Sigmoid colon (tissue), 7 donors: Measurements from ENCODE around the gene SCARF1. TPM values are rescaled to one million over a fixed set of nuclear protein-coding genes. Genes with fewer than 3 reads are reported as not detected.

Source experiments
- DNase-seq: peaks from one replicate; pipeline ENCODE4 v3.0.0-alpha.2; 2019
- H3K27ac ChIP-seq, 4 donors: fragments of 200-600 bp; sonication (generic); one replicate each; pipeline ENCODE4 v1.5.1; 2016 to 2019; ENCODE audit warnings: mild to moderate bottlenecking in 1 of 4
- H3K27me3 ChIP-seq, 3 donors: fragments of 200-600 bp; sonication (generic); one replicate each; pipeline ENCODE4 v1.5.1; 2019; ENCODE audit warnings: mild to moderate bottlenecking in 1 of 3
- H3K36me3 ChIP-seq, 4 donors: fragments of 200-600 bp; sonication (generic); one replicate each; pipeline ENCODE4 v1.5.1; 2016 to 2019
- H3K4me1 ChIP-seq, 4 donors: fragments of 200-600 bp; sonication (generic); one replicate each; pipeline ENCODE4 v1.5.1; 2017 to 2019
- H3K4me3 ChIP-seq, 4 donors: fragments of 200-600 bp; sonication (generic); one replicate each; pipeline ENCODE4 v1.5.1; 2017 to 2019; ENCODE audit warnings: mild to moderate bottlenecking in 2 of 4, moderate library complexity in 1 of 4
- H3K9me3 ChIP-seq, 4 donors: fragments of 200-600 bp in 3 of 4; sonication (generic) in 3 of 4; one replicate each; pipeline versions ENCODE4 v1.5.1 to v1.6.1; 2013 to 2019
- EP300 ChIP-seq, 4 donors: sonication (generic); formaldehyde crosslinking; IDR thresholded peaks; one replicate each; pipeline ENCODE4 v1.6.1; 2017; ENCODE audit warnings: antibody characterized with exemption in 4 of 4
- POLR2A ChIP-seq, 2 donors: fragments of 450-650 bp; IDR thresholded peaks; one replicate each; pipeline ENCODE4 v1.6.1; 2016; ENCODE audit warnings: antibody characterized with exemption in 2 of 2, mild to moderate bottlenecking in 2 of 2, moderate library complexity in 2 of 2
- POLR2AphosphoS5 ChIP-seq, 4 donors: sonication (generic); formaldehyde crosslinking; IDR thresholded peaks; one replicate each; pipeline ENCODE4 v1.6.1; 2017; ENCODE audit warnings: antibody characterized with exemption in 4 of 4
- WGBS, 2 donors: extraction: QIAGEN DNeasy Blood & Tissue Kit; methylation state at CpG; one replicate each; pipeline ENCODE4 v1.1.7; 2013; 5-methylcytosine and 5-hydroxymethylcytosine counted together
- intact Hi-C: fragments of 100-400 bp; cut with DNase I; formaldehyde crosslinking; loops from one replicate; pipeline ENCODE4 v1.15.1; 2023
- polyA plus RNA-seq, 3 donors: library from polyadenylated mRNA; stranded (reverse); fragments of 200-250 nt; gene quantifications; one replicate each; pipeline ENCODE4 v1.2.3, GENCODE V29; 2013
- small RNA-seq, 3 donors: library from RNA; depleted of rRNA; stranded (forward); fragments of <200 nt; gene quantifications; one replicate each; pipeline ENCODE3, GENCODE V24; 2016
- total RNA-seq, 4 donors: library from RNA; depleted of rRNA; stranded (reverse); fragments of >200 nt; gene quantifications; one replicate each; pipeline ENCODE4 v1.1.0, GENCODE V29; 2016
- TF ChIP-seq, protein P1 (sequence below), 4 experiments: fragments of 450-650 bp in 3 of 4; fragments of 200-600 bp in 1 of 4; IDR thresholded peaks; one replicate each; pipeline ENCODE4 v1.5.1; 2016 to 2019; ENCODE audit warnings: antibody characterized with exemption in 4 of 4, mild to moderate bottlenecking in 3 of 4, moderate library complexity in 2 of 4
- donor health status: healthy with polysubstance abuse.
- donor health status: Bipolar disorder and iron deficiency.
- donor health status: healthy.

SCARF1 gene
- total and polyA plus RNA-seq, 7 donors, result 2.1 to 10.2 (median 5.4) TPM

DNA sequence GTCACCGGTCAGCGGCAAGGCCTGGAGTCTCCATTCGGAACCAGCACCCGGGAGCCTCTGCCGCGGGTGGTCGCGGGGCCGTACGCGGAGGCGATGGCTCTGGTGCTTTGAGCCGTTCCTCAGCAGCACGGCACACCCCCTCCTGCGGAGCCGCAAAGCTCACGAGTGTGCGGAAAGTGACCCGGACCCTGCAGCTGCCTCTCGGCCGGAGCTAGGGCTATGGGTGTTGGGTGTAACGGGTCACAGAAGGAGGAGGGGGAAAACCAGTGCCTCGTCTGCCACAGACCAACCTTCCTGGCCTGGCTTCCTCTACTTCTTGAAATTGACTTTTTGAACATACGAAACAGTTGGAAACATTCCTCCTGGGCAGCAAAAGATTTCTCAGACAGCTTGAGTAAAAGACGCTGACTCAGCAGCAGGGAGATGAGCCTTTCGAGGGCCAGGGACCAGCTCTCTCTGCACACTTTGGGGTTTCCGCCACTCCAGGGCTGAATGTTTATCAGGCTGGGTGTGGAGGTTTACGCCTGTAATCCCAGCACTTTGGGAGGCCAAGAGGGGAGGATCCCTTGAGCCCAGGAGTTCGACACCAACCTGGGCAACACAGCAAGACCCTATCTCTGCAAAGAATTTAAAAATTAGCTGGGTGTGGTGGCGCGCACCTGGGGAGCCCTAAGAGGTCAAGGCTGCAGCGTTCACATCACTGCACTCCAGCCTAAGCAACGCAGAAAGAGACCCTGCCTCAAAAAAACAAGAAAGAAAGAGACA is 56.5 kb downstream of the SCARF1 start:
- peak overlapping the region in 2 of 4 donors; percentile 75 to 82 for H3K27ac ChIP-seq
- no peaks in the 10 kb centered on the region for H3K9me3 ChIP-seq
- no peaks in the 10 kb centered on the region for H3K27me3 ChIP-seq
- H3K36me3 ChIP-seq, result peaks cover 0 to 6% (median 3%) of the 10 kb centered on the region in 4 donors
- 92 to 93% methylated on average over 33 of the region's 33 CpGs for WGBS, 2 donors
- intact Hi-C loops, result no loop called here
- H3K4me3 ChIP-seq, result no peak overlapping the region
- peaks cover 0 to 19% (median 17%) of the 10 kb centered on the region in 4 donors for H3K4me1 ChIP-seq
- TF ChIP-seq POLR2A (IDR thresholded peaks at IDR 0.05), result no peak
- TF ChIP-seq, protein P1, sequence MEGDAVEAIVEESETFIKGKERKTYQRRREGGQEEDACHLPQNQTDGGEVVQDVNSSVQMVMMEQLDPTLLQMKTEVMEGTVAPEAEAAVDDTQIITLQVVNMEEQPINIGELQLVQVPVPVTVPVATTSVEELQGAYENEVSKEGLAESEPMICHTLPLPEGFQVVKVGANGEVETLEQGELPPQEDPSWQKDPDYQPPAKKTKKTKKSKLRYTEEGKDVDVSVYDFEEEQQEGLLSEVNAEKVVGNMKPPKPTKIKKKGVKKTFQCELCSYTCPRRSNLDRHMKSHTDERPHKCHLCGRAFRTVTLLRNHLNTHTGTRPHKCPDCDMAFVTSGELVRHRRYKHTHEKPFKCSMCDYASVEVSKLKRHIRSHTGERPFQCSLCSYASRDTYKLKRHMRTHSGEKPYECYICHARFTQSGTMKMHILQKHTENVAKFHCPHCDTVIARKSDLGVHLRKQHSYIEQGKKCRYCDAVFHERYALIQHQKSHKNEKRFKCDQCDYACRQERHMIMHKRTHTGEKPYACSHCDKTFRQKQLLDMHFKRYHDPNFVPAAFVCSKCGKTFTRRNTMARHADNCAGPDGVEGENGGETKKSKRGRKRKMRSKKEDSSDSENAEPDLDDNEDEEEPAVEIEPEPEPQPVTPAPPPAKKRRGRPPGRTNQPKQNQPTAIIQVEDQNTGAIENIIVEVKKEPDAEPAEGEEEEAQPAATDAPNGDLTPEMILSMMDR (IDR thresholded peaks at IDR 0.05), result no peak
- TF ChIP-seq POLR2AphosphoS5 (IDR thresholded peaks at IDR 0.05), result no peak
- TF ChIP-seq EP300 (IDR thresholded peaks at IDR 0.05), result no peak
- DNase-seq, result no peak

DNA sequence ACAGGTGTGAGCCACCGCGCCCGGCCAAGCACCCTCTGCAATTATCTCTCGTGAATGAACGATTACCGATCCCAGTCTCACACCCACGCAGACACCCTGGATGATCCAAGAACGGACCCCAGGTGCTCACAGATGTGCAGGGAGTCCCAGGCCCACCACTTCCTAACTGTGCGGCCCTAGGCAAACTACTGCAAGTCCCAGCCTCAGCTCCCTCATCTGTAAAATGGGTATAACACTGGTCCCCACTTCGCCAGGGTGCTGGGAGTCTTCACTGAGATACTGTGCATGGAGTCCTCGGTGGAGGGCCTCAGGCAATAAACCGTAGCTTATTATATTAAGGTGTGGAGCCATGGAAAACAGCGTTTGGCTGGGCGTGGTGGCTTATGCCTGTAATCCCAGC is 61.4 kb downstream of the SCARF1 start:
- Histone ChIP-seq H3K4me3 (no peak overlapping the region), H3K9me3 (no peaks in the 10 kb centered on the region), H3K4me1 (no peaks in the 10 kb centered on the region), H3K27me3 (no peaks in the 10 kb centered on the region), H3K27ac (no peak overlapping the region), H3K36me3 (peaks cover 0 to 17% (median 3%) of the 10 kb centered on the region in 4 donors)
- 77 to 94% methylated on average over 14 of the region's 14 CpGs for WGBS, 2 donors
- intact Hi-C loops, result no loop called here
- TF ChIP-seq EP300 (IDR thresholded peaks at IDR 0.05) (no peak), POLR2AphosphoS5 (IDR thresholded peaks at IDR 0.05) (no peak)
- TF ChIP-seq, protein P1 (IDR thresholded peaks at IDR 0.05), result no peak
- no peak for DNase-seq

Small RNAs within 50 kb of the gene (small RNA-seq; reads per million reads assigned to genes)
- 0 to 0.07 (median 0) reads per million in 3 donors for gene RN7SL105P

Other genes starting within 250 kb of the SCARF1 start
- gene YWHAE, start 245.5 kb downstream of the SCARF1 start, total RNA-seq, result 100 to 1,000 TPM; 353 to 507 (median 431) TPM
- 100 to 1,000 TPM; 312 to 440 (median 350) TPM for gene YWHAE, start 245.5 kb downstream of the SCARF1 start, polyA plus RNA-seq
- 10 to 100 TPM; 61.5 to 88.7 (median 76.1) TPM for gene CRK, start 189.5 kb downstream of the SCARF1 start, total RNA-seq
- gene CRK, start 189.5 kb downstream of the SCARF1 start, polyA plus RNA-seq, result 10 to 100 TPM; 33.6 to 68.4 (median 48.0) TPM
- 100 to 1,000 TPM; 102 to 179 (median 117) TPM for gene MYO1C, start 153.0 kb downstream of the SCARF1 start, total RNA-seq
- gene MYO1C, start 153.0 kb downstream of the SCARF1 start, polyA plus RNA-seq, result 100 to 1,000 TPM in 1 of 3 donors, 10 to 100 TPM in 2; 72.7 to 116 (median 86.2) TPM
- gene INPP5K, start 129.1 kb downstream of the SCARF1 start, total RNA-seq, result 10 to 100 TPM; 41.0 to 66.5 (median 58.7) TPM
- 10 to 100 TPM; 25.7 to 33.1 (median 31.2) TPM for gene INPP5K, start 129.1 kb downstream of the SCARF1 start, polyA plus RNA-seq
- gene PITPNA, start 82.9 kb downstream of the SCARF1 start, total RNA-seq, result 10 to 100 TPM; 28.5 to 45.1 (median 34.4) TPM
- 10 to 100 TPM; 33.8 to 41.9 (median 37.8) TPM for gene PITPNA, start 82.9 kb downstream of the SCARF1 start, polyA plus RNA-seq
- gene SLC43A2, start 16.9 kb downstream of the SCARF1 start, total RNA-seq, result 1 to 10 TPM; 7.1 to 9.2 (median 7.9) TPM
- 10 to 100 TPM in 1 of 3 donors, 1 to 10 TPM in 2; 2.4 to 16.5 (median 4.4) TPM for gene SLC43A2, start 16.9 kb downstream of the SCARF1 start, polyA plus RNA-seq
- gene RILP, start 4.1 kb upstream of the SCARF1 start, total RNA-seq, result 10 to 100 TPM; 13.6 to 33.0 (median 19.0) TPM
- gene RILP, start 4.1 kb upstream of the SCARF1 start, polyA plus RNA-seq, result 10 to 100 TPM; 28.5 to 40.5 (median 37.8) TPM
- gene PRPF8, start 39.1 kb upstream of the SCARF1 start, total RNA-seq, result 100 to 1,000 TPM; 115 to 155 (median 125) TPM
- gene PRPF8, start 39.1 kb upstream of the SCARF1 start, polyA plus RNA-seq, result 10 to 100 TPM; 25.9 to 92.8 (median 34.2) TPM
- gene TLCD2, start 64.6 kb upstream of the SCARF1 start, total RNA-seq, result 1 to 10 TPM; 2.6 to 5.4 (median 4.1) TPM
- 10 to 100 TPM in 1 of 3 donors, 1 to 10 TPM in 2; 7.2 to 23.2 (median 9.2) TPM for gene TLCD2, start 64.6 kb upstream of the SCARF1 start, polyA plus RNA-seq
- gene WDR81, start 79.0 kb upstream of the SCARF1 start, total RNA-seq, result 10 to 100 TPM; 21.8 to 49.3 (median 28.2) TPM
- gene WDR81, start 79.0 kb upstream of the SCARF1 start, polyA plus RNA-seq, result 10 to 100 TPM in 1 of 3 donors, 1 to 10 TPM in 2; 6.6 to 29.3 (median 7.4) TPM
- gene SERPINF2, start 97.1 kb upstream of the SCARF1 start, total RNA-seq, result 1 to 10 TPM; 2.9 to 7.2 (median 4.1) TPM
- gene SERPINF2, start 97.1 kb upstream of the SCARF1 start, polyA plus RNA-seq, result 10 to 100 TPM in 1 of 3 donors, 1 to 10 TPM in 1, under 1 TPM in 1; 0.69 to 12.9 (median 1.2) TPM
- gene SERPINF1, start 116.3 kb upstream of the SCARF1 start, total RNA-seq, result 100 to 1,000 TPM; 275 to 539 (median 352) TPM
- gene SERPINF1, start 116.3 kb upstream of the SCARF1 start, polyA plus RNA-seq, result 100 to 1,000 TPM in 2 of 3 donors, 10 to 100 TPM in 1; 77.7 to 124 (median 112) TPM
- 10 to 100 TPM; 14.3 to 19.1 (median 17.1) TPM for gene SMYD4, start 184.2 kb upstream of the SCARF1 start, total RNA-seq
- gene SMYD4, start 184.2 kb upstream of the SCARF1 start, polyA plus RNA-seq, result 1 to 10 TPM; 2.4 to 8.8 (median 2.5) TPM
- 10 to 100 TPM; 27.8 to 46.8 (median 31.1) TPM for gene RPA1, start 184.3 kb upstream of the SCARF1 start, total RNA-seq
- 10 to 100 TPM; 16.2 to 35.2 (median 27.6) TPM for gene RPA1, start 184.3 kb upstream of the SCARF1 start, polyA plus RNA-seq